ENCODE data around the gene KDM6A.
"Not testable (repeated sequence)": the region's sequence is repeated elsewhere in the genome, so short reads cannot be mapped to it uniquely, and the experiment has no call there.

The KDM6A gene

DNA sequence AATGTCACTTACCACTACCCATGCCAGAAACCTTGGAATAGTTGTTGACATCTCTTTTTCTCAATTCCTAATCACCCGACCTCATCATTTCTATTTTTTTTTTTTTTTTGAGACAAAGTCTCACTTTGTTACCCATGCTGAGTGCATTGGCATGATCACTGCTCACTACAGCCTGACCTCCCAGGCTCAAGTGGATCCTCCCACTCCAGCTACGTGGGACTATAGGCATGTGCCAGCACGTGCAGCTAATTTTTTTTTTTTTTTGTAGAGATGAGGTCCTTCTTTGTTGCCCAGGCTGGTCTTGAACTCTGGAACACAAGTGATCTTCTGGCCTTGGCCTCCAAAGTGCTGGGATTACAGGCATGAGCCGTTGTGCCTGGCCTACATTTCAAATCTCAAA lies 12.0 kb downstream of the KDM6A start:
- no peak for DNase-seq (ENCODE audit: low read depth in 1 of 2, low spot score in 1 of 2)

DNA sequence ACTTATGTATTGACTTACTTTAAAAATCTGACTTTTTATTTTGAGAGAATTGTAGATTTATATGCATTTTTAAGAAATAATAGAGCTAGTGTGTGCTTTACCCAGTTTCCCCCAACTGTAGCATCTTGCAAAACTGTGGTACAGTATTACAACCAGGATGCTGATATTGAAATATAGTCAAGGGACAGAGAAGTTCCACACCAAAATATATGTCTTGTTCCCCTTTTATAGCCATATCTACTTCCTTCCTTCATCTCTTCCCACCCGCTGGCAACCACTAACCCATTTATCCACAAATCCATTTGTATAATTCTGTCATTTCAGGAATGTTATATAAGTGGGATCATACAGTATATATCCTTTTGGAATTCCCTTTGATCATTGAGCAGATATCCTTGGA lies 16.8 kb downstream of the KDM6A start:
- no peak for DNase-seq (ENCODE audit: low read depth in 1 of 2, low spot score in 1 of 2)

DNA sequence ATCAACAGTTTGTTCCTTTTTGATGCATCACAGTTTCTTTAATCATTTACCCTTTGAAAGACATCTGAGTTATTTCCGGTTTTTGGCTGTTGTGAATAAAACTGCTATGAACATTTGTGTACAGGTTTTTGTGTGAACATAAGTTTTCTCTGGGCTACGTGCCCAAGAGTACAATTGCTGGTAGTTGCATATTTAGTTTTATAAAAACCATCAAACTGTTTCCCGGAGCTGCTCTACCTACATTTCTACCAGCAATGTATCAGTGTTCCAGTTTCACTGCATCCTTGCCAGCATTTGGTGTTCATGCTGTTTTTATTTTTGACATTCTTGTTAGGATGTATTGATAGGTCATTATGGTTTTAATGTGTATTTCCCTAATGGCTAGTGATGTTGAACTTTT lies 17.3 kb downstream of the KDM6A start:
- DNase-seq (ENCODE audit: low read depth in 1 of 2, low spot score in 1 of 2): no peak

DNA sequence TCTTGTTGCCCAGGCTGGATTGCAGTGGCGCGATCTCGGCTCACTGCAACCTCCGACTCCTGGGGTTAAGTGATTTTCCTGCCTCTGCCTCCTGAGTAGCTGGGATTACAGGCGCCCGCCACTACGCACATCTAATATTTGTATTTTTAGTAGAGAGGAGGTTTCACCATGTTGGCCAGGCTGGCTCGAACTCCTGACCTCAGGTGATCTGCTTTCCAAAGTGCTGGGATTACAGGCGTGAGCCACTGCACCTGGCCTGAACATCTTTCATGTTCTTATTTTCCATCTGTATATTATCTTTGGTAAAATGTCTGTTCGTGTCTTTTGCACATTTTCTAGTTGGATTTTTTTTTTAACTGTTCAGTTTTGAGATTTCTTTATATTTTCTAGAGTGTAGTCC lies 17.7 kb downstream of the KDM6A start:
- not testable (repeated sequence) for DNase-seq (ENCODE audit: low read depth in 1 of 2, low spot score in 1 of 2)

DNA sequence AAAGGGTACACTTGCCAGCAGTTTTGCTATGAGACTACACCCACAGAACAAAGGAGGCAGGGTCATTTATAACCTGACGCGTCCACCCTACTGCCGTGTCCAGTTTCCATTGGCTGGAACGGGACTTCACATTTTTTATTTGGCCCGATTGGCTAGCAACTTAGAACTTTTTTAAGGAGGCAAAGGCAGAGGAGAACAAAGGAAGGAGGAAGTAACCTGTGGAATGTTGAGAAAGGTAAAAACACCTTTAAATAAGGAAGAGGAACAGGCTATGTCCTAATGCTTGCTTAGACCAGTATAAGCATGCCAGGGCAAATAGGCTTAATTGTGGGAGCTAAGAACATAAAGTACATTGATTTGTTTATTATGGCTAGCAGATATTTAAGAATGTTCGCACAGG lies 18.7 kb downstream of the KDM6A start:
- no peak for DNase-seq (ENCODE audit: low read depth in 1 of 2, low spot score in 1 of 2)

DNA sequence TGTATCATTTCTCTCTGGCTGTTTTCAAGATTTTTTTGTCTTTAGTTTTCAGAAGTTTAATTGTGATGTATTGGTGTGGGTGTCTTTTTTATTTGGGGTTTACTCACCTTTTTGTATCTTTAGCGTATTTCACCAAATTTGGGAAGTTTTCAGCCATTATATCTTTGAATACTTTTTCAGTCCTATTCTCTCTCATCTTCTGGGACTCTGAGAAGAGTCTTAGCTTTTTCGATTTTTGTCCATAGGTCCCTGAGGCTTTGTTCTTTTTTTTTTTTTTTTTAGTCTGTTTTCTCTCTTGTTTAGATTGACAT lies 23.8 kb downstream of the KDM6A start:
- no peak for DNase-seq (ENCODE audit: low read depth in 1 of 2, low spot score in 1 of 2)

DNA sequence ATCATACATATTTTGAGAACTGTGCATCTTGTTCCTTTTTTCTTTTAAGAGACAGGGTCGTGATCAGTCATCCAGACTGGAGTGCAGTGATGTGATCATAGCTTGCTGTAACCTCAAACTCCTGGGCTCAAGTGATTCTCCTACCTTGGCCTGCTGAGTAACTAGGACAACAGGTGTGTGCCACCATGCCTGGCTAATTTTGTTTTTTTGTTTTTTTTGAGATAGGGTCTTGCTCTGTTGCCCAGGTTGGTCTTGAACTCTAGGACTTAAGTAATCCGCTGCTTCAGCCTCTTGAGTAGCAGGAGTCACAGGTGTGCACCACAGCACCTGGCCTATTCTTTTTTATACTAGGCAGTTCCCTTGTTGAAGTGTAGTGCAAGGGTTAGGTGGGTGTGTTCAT lies 24.6 kb downstream of the KDM6A start:
- no peak for DNase-seq (ENCODE audit: low read depth in 1 of 2, low spot score in 1 of 2)

DNA sequence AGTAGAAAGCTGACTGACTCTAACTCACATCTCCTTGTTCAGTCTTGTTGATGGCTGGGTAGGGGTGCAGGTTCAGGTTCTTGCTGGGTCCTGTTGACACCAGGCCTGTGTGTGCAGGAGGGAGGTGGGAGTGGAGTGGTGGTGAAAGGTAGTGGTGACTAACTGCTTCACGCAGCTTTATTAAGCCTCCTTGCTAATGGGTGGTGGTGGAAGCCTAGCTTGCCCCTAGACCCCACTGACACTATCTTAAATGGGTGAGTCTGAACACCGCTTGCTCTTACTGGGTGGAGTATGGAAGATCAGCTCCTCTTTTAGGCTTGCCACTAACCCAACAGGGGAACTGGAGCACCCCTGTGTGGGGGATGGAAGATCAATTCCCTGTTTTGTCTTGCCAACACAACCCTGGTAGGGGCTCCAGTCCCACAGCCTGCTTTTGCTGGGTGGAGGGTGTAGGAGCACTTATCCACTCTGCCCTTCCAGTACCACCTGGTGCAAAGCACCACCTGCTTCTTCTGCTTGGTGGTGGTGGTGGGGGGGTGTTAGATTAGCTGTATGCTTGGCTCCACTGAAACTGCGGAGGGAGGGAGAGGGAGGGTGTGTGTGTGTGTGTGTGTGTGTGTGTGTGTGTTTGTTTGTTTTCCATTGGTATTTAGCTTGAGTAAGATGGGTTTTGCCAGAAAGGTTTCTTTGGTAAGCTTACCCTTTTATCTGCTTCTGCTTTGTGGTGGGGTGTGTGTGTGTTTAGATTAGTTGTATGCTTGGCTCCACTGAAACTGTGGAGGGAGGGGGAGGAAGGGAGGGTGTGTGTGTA lies 25.6 kb downstream of the KDM6A start:
- DNase-seq (ENCODE audit: low read depth in 1 of 2, low spot score in 1 of 2): no peak

DNA sequence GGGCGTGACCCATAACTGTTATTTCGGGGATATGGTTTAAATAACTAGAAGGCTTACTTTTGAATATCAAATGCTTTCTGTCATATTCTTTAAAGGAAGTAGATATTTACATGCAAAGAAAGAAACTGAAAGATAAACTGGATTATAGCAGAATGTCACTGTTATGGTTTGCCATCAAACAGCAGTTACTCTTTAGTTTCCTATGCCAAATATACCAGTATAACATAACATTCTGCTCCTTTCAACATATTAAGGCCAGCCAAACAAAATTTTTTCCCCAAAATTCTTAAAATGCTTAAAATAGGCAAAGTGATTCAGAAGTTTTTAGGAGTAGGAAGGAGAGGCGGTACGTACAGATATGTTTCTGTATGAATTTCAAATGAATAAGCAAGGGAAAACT lies 27.0 kb downstream of the KDM6A start:
- DNase-seq (ENCODE audit: low read depth in 1 of 2, low spot score in 1 of 2): no peak

DNA sequence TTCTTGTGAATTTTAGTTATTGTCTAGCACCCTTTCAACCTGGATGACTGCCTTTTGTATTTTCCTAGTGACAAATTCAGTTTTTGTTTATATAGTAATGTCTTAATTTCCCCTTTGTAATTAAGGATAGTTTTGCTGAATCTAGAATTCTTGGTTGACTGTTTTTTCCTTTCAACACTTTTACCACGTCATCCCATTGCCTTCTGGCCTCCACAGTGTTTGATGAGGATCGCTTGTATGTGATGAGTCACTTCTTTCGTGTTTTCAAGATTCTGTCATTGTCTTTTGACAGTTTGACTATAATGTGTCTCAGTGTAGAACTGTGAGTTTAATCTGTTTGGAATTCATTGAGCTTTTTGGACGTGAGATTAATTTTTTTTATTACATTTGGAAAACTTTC lies 30.1 kb downstream of the KDM6A start:
- no peak for DNase-seq (ENCODE audit: low read depth in 1 of 2, low spot score in 1 of 2)

DNA sequence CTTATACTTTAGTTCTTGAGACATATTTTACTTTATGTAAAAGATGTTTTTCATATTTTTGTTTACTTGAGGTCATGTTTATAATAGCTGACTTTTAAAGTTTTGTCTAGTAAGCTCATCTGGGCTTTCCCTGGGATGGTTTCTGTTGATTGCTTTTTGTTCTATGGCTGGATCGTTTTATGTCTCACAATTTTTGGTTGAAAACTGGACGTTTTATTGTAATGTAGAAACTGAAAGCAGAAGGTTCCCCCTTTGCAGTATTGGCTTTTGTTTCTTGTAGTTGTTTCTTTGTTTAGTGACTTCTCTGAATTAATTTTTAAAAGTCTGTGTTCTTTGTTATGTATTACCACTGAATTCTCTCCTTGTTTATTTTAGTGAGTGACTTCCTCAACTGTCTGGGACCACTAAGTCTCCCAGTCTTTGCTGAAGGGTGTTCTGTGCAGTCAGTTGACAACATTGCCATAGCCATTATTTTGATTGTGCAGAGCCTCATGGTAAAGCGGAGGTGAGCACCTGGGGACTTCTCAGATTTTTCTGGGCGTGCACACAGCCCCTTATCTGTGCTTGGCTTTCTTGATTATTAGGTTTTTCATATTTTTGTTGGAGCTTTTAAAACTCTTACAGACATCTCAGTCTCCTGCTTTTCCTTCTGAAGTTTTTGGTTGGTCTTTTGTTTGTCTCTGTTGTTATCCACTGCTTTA lies 31.0 kb downstream of the KDM6A start:
- DNase-seq (ENCODE audit: low read depth in 1 of 2, low spot score in 1 of 2): no peak

DNA sequence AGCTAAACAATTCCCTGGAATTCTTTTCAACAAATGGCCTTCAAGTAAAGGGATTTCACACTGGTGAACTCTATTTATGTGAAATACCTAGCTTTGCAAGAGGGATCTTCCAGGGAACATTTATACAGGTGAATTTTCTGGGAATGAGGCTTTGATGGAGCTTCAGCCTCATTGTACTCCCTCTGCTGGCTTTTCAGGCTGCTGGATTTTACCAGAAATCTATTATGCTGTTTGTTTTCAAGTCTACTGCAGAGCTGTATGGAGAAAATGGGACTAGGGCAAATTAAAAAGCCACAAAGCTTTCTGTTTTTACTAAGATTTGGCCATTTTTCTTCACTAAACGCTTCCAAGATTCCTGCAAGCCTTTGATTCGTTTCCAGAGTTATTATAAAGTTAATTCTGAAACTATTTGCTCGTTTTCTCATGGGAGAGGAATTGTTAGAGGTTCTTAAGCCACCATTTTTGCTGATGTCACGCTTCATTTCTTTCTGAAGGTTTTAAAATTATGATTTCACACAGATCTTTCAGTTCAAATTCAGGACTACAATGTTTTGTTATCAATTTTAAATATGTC lies 31.6 kb downstream of the KDM6A start:
- DNase-seq (ENCODE audit: low read depth in 1 of 2, low spot score in 1 of 2): no peak

DNA sequence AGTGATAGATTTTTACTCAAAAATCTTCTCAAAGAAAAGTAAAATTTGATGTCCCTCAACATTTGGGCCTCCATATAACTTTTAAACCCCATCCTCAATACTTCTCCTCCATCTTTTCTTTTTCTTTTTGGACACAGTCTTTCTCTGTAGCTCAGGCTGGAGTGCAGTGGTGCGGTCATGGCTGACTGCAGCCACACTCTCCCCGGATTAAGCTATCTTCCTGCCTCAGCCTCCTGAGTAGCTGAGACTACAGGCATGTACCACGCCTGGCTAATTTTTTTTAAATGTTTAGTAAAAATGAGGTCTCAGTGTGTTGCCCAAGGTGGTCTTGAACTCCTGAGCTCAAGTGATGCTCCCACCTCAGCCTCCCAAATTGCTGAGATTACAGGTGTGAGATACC lies 33.1 kb downstream of the KDM6A start:
- DNase-seq (ENCODE audit: low read depth in 1 of 2, low spot score in 1 of 2): no peak

DNA sequence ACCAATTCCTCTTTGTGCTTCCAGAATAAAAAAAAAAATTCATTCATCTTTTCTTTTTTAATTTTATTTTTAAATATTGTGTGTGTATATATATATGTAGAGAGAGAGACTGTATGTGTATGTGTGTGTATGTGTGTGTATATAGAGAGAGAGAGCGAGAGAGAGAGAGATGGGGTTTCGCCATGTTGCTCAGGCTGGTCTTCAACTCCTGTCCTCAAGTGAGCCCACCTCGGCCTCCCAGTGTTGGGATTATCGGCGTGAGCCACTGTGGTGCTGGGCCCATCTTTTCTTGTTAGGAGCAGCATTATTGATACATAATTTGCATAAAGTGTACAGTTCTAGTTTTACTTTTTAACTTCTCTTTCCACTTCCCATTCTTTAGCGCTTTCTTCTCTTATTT lies 33.6 kb downstream of the KDM6A start:
- DNase-seq (ENCODE audit: low read depth in 1 of 2, low spot score in 1 of 2): no peak

DNA sequence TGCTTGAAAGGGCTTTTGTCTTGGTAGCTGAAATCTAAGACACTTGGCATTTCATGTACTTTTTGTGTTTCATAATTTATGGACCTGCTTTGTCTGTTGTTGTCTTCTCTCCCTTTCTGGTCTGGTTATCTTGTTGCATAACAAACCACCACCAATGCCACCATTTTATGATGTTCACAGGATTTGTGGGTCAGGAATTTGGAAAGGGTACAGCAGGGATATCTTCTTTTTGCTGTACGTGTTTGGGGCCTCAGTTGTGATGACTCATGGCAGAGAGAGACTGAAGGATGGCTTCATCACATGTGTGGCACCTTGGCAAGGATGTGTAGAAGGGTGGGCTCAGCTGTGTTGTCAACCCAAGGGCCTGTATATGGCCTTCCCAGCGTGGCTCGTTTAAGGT lies 35.2 kb downstream of the KDM6A start:
- DNase-seq (ENCODE audit: low read depth in 1 of 2, low spot score in 1 of 2): no peak

DNA sequence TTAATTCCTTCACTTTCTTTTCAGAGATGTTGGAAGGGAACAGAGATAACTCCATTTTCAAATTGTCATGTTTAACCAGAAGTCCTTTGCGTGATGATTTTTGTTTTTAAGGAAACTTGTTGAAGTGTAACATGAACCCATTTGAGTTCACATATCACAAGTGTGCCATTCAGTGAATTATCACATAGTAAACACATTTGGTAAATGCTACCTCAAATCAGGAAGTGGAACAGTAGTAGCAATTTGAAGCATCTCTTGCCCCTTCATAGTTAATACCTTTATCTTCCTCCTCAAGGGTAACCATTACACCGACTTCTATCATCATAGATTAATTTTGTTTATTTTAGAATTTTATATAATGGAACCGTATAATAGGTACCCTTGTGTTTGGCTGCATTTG lies 35.8 kb downstream of the KDM6A start:
- no peak for DNase-seq (ENCODE audit: low read depth in 1 of 2, low spot score in 1 of 2)

DNA sequence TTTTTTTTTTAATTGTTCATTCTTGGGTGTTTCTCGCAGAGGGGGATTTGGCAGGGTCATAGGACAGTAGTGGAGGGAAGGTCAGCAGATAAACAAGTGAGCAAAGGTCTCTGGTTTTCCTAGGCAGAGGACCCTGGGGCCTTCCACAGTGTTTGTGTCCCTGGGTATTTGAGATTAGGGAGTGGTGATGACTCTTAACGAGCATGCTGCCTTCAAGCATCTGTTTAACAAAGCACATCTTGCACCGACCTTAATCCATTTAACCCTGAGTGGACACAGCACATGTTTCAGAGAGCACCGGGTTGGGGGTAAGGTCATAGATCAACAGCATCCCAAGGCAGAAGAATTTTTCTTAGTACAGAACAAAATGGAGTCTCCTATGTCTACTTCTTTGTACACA lies 37.5 kb downstream of the KDM6A start:
- not testable (repeated sequence) for DNase-seq (ENCODE audit: low read depth in 1 of 2, low spot score in 1 of 2)

DNA sequence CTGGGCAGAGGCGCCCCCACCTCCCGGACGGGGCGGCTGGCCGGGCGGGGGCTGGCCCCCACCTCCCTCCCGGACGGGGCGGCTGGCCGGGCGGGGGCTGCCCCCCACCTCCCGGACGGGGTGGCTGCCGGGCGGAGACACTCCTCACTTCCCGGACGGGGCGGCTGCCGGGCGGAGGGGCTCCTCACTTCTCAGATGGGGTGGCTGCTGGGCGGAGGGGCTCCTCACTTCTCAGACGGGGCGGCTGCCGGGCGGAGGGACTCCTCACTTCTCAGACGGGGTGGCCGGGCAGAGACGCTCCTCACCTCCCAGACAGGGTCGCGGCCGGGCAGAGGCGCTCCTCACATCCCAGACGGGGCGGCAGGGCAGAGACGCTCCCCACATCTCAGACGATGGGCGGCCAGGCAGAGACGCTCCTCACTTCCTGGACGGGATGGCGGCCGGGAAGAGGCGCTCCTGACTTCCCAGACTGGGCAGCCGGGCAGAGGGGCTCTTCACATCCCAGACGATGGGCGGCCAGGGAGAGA lies 38.1 kb downstream of the KDM6A start:
- DNase-seq (ENCODE audit: low read depth in 1 of 2, low spot score in 1 of 2): not testable (repeated sequence)

DNA sequence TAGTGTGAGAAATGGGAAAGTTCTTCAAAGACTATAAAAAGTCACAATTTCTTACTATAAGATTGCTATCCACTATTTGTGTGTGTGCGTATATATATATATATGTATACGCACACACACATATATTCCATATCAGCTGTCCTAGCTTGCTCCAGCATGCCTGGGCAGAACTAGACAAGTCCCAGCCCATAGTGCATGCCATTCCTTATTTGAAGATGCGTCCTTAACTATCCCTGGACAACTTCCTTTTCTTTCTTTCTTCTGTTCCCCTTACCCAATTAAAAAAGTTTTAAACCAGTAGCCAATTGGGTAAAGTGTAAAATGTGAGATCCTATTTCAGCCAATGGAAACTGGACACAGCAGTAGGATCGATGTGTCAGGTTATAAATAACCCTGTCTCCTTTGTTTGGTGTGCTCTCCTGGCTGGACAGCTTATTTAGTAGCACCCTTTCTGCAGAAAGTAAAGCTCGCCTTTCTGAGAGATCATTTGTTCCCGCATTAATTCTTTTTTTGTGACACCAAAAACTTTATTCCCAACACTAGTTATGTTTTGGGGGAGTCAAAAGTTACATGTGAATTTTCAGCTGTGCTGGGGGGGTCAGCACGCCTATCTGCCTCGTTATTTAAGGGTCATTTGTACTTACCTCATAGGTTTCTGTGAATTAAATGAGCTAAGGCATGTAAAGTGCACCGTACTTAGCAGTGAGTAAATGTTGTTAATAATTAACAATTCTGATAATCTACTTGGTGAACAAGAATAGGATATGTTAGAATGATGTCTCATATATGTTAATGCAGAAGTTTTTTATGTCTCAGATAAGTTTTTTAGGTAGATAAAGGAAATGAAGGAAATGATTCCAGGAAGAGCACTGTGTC lies 40.9 kb downstream of the KDM6A start:
- DNase-seq (ENCODE audit: low read depth in 1 of 2, low spot score in 1 of 2): no peak

DNA sequence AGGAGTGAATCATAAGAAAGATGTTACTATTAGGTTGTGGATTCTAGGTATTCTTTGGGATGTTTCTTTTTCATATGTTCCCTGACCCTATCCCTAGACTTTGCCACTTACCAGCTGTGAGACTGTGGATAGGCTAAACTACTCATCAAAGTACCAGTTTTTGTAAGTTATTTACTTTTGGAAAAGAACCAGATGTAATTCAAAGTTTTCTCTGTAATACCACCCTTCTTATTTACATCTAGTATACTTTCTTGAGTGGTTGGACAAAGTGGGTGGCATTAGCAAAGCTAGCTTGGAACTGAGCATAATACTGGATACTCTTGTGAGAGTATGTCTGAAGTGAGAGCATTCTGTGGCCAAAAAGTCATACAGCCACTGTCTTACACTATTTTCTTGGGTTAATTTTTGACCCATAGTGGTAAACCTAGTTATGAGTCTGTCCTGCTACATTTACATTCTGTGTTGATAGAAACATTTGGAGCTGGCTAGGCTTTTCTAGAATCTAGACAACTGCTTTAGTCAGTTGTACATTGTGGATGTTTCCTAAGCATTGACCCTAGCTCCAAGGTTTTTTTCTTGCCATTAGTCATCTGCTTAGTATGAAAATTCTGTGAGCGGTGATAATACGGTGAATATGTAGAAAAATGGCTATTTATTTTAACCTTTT lies 41.7 kb downstream of the KDM6A start:
- DNase-seq (ENCODE audit: low read depth in 1 of 2, low spot score in 1 of 2): no peak

DNA sequence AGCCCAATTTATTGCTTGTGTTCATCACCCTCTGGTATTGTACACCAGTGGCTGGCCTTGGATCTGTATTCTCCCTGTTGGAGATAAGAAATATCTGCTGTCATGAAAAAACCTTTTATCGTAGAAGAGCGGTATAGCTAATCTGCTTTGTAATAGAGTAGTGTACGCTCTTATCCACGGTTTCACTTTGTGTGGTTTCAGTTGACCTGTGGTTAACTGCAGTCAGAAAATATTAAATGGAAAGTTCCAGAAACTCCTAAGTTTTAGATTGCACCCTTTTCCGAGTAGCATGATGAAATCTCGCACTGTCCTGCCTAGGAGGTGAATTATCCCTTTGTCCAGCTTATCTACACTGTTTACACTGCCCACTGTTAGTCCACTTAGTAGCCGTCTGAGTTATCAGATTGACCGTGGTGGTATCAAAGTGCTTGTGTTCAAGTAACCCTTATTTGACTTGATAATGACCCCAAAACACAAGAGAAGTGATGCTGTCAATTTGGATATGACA lies 42.4 kb downstream of the KDM6A start:
- no peak for DNase-seq (ENCODE audit: low read depth in 1 of 2, low spot score in 1 of 2)
